ENCODE data around the gene STX12.

DNA sequence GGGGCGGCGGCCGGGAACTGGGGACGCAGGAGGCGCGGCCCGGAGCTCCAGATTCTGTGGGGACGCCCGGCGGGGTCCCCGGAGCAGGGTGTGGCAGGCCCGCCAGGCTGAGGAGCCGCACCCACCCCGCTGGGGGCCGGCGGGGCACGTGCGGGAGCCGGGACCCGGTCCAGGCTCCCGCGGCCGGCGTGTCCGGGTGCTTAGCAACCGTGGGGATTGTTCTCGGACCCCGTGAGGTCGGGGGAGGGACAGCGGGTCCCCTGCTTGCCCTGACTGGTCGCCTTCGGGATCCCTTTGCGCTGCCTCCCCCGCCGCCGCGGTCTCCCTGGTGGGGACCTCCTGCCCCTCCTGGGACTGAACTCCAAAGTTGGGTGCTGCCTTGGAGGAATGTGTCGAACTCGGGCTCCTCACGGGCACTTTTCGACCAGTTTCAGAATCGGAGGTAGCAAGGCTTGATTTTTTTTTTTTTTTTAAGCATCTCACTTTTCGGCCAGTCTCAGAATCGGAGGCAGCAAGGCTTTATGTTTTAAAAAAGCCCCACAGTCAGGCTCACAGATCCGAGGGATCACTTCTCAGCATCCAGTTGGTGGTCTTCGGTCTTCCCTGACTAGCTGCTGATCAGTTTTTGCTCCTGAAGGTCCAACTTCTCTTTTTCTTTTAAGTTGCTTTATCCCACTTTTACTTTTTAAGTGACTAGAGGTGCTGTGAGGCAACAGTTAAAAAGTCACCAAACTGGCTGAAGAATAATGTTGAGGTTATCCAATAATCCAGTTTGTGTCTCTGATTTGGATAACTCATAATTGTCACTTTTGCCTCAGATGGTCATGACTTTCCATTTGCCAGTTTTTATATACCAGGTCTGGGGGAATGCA, 46.6 kb upstream of the STX12 start:
- TF ChIP-seq EZH2 (IDR thresholded peaks at IDR 0.05) (no peak), EZH2phosphoT487 (IDR thresholded peaks at IDR 0.05) (no peak)
- TF ChIP-seq, protein P1, sequence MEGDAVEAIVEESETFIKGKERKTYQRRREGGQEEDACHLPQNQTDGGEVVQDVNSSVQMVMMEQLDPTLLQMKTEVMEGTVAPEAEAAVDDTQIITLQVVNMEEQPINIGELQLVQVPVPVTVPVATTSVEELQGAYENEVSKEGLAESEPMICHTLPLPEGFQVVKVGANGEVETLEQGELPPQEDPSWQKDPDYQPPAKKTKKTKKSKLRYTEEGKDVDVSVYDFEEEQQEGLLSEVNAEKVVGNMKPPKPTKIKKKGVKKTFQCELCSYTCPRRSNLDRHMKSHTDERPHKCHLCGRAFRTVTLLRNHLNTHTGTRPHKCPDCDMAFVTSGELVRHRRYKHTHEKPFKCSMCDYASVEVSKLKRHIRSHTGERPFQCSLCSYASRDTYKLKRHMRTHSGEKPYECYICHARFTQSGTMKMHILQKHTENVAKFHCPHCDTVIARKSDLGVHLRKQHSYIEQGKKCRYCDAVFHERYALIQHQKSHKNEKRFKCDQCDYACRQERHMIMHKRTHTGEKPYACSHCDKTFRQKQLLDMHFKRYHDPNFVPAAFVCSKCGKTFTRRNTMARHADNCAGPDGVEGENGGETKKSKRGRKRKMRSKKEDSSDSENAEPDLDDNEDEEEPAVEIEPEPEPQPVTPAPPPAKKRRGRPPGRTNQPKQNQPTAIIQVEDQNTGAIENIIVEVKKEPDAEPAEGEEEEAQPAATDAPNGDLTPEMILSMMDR (IDR thresholded peaks at IDR 0.05) = no peak
